ENCODE measurements around the gene XKR8. TPM values are rescaled to one million over a fixed set of nuclear protein-coding genes. Genes with fewer than 3 reads are reported as not detected.

Gene XKR8, protein sequence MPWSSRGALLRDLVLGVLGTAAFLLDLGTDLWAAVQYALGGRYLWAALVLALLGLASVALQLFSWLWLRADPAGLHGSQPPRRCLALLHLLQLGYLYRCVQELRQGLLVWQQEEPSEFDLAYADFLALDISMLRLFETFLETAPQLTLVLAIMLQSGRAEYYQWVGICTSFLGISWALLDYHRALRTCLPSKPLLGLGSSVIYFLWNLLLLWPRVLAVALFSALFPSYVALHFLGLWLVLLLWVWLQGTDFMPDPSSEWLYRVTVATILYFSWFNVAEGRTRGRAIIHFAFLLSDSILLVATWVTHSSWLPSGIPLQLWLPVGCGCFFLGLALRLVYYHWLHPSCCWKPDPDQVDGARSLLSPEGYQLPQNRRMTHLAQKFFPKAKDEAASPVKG
- total RNA-seq (1 to 10 TPM; 3.9 to 6.1 (median 5.3) TPM), polyA plus RNA-seq (1 to 10 TPM; 4.7 to 6.0 TPM)
- long read RNA-seq, donor 1, transcript XKR8-201 (3 exons, 2,692 nt), result major isoform, 27 of 38 reads
- long read RNA-seq, donor 1, partial matches to known transcripts, result 1 of 38 reads
- long read RNA-seq, donor 1, other reads (novel, unspliced or antisense), result 10 of 38 reads
- long read RNA-seq, donor 2, transcript XKR8-201 (3 exons, 2,692 nt), result major isoform, 5 of 5 reads
- long read RNA-seq, donor 2, partial matches to known transcripts, result 0 of 5 reads
- long read RNA-seq, donor 2, other reads (novel, unspliced or antisense), result 0 of 5 reads
- long read RNA-seq, donor 3, transcript XKR8-201 (3 exons, 2,692 nt), result major isoform, 8 of 13 reads
- long read RNA-seq, donor 3, partial matches to known transcripts, result 0 of 13 reads
- long read RNA-seq, donor 3, other reads (novel, unspliced or antisense), result 5 of 13 reads

DNA sequence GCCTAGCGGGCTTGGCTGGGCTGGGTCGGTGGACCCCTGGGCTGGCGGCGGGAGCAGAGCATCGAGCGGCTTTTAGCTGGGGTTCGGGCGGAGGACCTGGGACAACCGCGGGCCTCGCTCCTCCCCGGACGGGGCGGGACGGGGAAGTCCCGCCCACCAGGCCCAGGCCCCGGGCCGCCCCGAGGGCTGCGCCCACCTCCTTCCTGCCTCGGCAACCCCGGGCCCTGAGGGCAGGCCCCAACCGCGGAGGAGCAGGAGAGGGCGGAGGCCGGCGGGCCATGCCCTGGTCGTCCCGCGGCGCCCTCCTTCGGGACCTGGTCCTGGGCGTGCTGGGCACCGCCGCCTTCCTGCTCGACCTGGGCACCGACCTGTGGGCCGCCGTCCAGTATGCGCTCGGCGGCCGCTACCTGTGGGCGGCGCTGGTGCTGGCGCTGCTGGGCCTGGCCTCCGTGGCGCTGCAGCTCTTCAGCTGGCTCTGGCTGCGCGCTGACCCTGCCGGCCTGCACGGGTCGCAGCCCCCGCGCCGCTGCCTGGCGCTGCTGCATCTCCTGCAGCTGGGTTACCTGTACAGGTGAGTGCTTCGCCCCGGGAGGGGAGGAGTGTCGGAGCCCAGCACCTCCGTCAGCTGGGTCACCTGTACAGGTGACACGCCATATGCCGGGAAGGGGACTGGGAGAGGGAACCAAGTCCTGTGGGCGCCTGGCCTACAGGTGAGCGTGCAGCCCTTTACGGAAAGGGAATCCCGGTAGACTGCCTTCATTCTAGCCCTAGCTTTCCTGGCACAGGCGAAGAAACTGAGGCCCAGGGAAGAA is at the start of gene XKR8:
TSS of gene XKR8 (plus strand) at position 182 of the 812 bp plus-strand sequence. CDS start at position 279, 97 bp downstream.
- no peaks in the 10 kb centered on the region for H3K9me3 ChIP-seq
- WGBS, 3 donors, result 5 to 10% (median 7%) methylated on average over 40 to 68 of the region's 68 CpGs
- H3K36me3 ChIP-seq, result no peaks in the 10 kb centered on the region
- peak within 1 kb of the TSS; percentile 67 to 91 for H3K27ac ChIP-seq
- intact Hi-C loops (cut with DNase I), result no loop called here
- H3K4me3 ChIP-seq, result peak within 1 kb of the TSS; percentile 64
- DNase-seq, result peak; percentile 74 to 88 (median 76)
- H3K27me3 ChIP-seq, result no peaks in the 10 kb centered on the region
- TF ChIP-seq, protein P1, sequence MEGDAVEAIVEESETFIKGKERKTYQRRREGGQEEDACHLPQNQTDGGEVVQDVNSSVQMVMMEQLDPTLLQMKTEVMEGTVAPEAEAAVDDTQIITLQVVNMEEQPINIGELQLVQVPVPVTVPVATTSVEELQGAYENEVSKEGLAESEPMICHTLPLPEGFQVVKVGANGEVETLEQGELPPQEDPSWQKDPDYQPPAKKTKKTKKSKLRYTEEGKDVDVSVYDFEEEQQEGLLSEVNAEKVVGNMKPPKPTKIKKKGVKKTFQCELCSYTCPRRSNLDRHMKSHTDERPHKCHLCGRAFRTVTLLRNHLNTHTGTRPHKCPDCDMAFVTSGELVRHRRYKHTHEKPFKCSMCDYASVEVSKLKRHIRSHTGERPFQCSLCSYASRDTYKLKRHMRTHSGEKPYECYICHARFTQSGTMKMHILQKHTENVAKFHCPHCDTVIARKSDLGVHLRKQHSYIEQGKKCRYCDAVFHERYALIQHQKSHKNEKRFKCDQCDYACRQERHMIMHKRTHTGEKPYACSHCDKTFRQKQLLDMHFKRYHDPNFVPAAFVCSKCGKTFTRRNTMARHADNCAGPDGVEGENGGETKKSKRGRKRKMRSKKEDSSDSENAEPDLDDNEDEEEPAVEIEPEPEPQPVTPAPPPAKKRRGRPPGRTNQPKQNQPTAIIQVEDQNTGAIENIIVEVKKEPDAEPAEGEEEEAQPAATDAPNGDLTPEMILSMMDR (IDR thresholded peaks at IDR 0.05), result peak; percentile 21 to 49 (median 45)
- no peak for TF ChIP-seq POLR2A (IDR thresholded peaks at IDR 0.05)
- no peak for TF ChIP-seq EP300 (IDR thresholded peaks at IDR 0.05)
- H3K4me1 ChIP-seq (ENCODE audit: insufficient read depth), result peaks cover 10% of the 10 kb centered on the region

DNA sequence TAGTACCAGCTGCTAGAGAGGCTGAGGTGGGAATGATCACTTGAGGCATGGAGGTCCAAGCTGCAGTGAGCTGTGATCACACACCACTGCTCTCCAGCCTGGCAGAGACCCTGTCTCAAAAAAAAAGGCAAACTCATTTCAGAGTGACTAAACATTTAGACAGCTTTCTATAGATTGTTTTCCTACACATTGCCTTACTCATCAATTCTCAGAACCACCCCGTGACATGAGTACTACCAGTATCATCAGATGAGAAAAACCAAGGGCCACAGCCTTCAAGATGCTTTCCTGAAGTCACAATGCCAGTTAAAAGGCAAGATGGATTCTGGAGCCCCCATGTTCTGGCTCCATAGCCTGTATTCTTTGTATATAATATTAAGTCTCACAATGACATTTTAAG is 47.3 kb upstream of the XKR8 start:
- Histone ChIP-seq H3K4me1 (ENCODE audit: insufficient read depth) (no peaks in the 10 kb centered on the region), H3K27ac (no peak overlapping the region), H3K9me3 (no peaks in the 10 kb centered on the region), H3K36me3 (no peaks in the 10 kb centered on the region), H3K4me3 (no peak overlapping the region), H3K27me3 (no peaks in the 10 kb centered on the region)
- intact Hi-C loops (cut with DNase I), result no loop called here
- TF ChIP-seq POLR2A (IDR thresholded peaks at IDR 0.05) (no peak), EP300 (IDR thresholded peaks at IDR 0.05) (no peak)
- TF ChIP-seq, protein P1 (IDR thresholded peaks at IDR 0.05), result no peak
- DNase-seq, result no peak
- WGBS, 3 donors, result 97 to 100% (median 100%) methylated on average over 1 of the region's 1 CpG

DNA sequence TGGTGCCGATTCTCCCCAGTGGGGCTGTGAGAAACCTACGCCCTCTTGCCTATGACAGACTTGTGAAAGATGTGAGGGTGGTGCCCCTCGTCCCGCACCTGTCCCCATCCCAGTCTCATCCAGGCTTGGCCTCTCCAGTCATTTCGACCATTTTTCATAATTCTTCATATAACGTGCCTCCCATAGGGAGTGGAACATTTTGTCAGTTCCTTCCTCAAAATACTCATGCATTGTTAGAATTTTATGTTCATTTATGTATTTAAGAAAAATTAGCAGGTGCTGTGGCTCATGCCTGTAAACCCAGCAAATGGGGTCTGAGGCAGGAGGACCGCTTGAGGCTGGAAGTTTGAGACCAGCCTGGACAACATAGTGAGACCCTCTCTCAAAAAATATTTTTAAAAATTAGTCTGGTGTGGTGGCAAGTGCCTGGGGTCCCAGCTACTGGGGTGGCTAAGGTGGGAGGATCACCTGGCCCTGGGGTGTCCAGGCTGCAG is 44.6 kb upstream of the XKR8 start:
- peak overlapping the region in 1 of 2 donors; percentile 68 for H3K27ac ChIP-seq
- 55 to 62% (median 57%) methylated on average over 7 of the region's 7 CpGs for WGBS, 3 donors
- no peaks in the 10 kb centered on the region for H3K4me1 ChIP-seq (ENCODE audit: insufficient read depth)
- no peak for DNase-seq
- no peaks in the 10 kb centered on the region for H3K27me3 ChIP-seq
- no peaks in the 10 kb centered on the region for H3K9me3 ChIP-seq
- TF ChIP-seq, protein P1 (IDR thresholded peaks at IDR 0.05), result no peak
- TF ChIP-seq POLR2A (IDR thresholded peaks at IDR 0.05) (no peak), EP300 (IDR thresholded peaks at IDR 0.05) (no peak)
- no peaks in the 10 kb centered on the region for H3K36me3 ChIP-seq
- intact Hi-C loops (cut with DNase I), result no loop called here
- peak overlapping the region; percentile 13 for H3K4me3 ChIP-seq

DNA sequence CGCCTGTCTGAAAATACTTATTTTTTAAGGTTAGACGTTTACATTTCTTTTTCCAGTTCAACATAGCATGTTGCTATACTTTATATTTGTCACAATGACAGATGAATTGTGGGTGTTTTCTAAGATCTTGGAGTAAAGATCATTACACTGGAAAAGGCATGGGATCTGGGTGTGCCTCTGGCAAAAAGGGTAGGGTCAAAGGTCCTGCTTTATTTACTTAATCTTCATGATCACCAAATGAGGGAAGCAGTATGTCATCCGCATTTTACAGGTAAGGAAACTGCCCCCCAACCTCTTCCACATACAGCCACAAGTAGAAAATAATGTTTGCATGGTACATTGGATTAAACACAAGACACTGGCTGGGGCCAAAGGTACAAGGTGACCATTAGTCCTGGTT is 37.5 kb upstream of the XKR8 start:
- no peaks in the 10 kb centered on the region for H3K27me3 ChIP-seq
- H3K4me1 ChIP-seq (ENCODE audit: insufficient read depth), result no peaks in the 10 kb centered on the region
- no peaks in the 10 kb centered on the region for H3K36me3 ChIP-seq
- 81 to 87% (median 84%) methylated on average over 3 of the region's 3 CpGs for WGBS, 3 donors
- no peak for TF ChIP-seq EP300 (IDR thresholded peaks at IDR 0.05)
- no peak for TF ChIP-seq POLR2A (IDR thresholded peaks at IDR 0.05)
- TF ChIP-seq, protein P1 (IDR thresholded peaks at IDR 0.05), result no peak
- DNase-seq, result no peak
- H3K4me3 ChIP-seq, result no peak overlapping the region
- no peak overlapping the region for H3K27ac ChIP-seq
- intact Hi-C loops (cut with DNase I), result no loop called here
- no peaks in the 10 kb centered on the region for H3K9me3 ChIP-seq
